HepG2 (cell line): ENCODE data around the gene MAP3K19. TPM values are rescaled to one million over a fixed set of nuclear protein-coding genes. Genes with fewer than 3 reads are reported as not detected.

Experiments
- DMAP1 ChIP-seq: IDR thresholded peaks from 2 replicates; pipeline ENCODE4 v1.6.1; 2016
- MAFF ChIP-seq: IDR thresholded peaks from 2 replicates; pipeline ENCODE4 v1.6.1; 2011; ENCODE audit warnings: low read depth, low read length, improper control_type of control experiment
- MAZ ChIP-seq, 2 experiments: sonication (generic) in 1 of 2; formaldehyde crosslinking in 1 of 2; IDR thresholded peaks; 2 replicates each; pipeline versions ENCODE4 v1.5.0 to v1.6.1; 2012 to 2020; ENCODE audit warnings: low read depth in 2 of 2, mild to moderate bottlenecking in 2 of 2, borderline replicate concordance in 1 of 2, improper control_type of control experiment in 1 of 2, low read length in 1 of 2, missing genetic modification reagents in 1 of 2, moderate library complexity in 1 of 2
- MXD4 ChIP-seq: IDR thresholded peaks from 2 replicates; pipeline ENCODE4 v1.6.1; 2016; ENCODE audit warnings: mild to moderate bottlenecking, missing biosample characterization, missing genetic modification reagents
- TAF1 ChIP-seq: sonication (generic); formaldehyde crosslinking; IDR thresholded peaks from 2 replicates; pipeline ENCODE4 v1.4.0; 2020; ENCODE audit warnings: missing genetic modification reagents
- ZNF605 ChIP-seq: sonication (generic); formaldehyde crosslinking; IDR thresholded peaks from 2 replicates; pipeline ENCODE4 v1.8.0; 2022; ENCODE audit warnings: mild to moderate bottlenecking, missing genetic modification reagents
- ZNF609 ChIP-seq: sonication (generic); formaldehyde crosslinking; IDR thresholded peaks from 2 replicates; pipeline ENCODE4 v1.4.0; 2020; ENCODE audit warnings: mild to moderate bottlenecking, missing genetic modification reagents, borderline replicate concordance
- ZNF770 ChIP-seq: sonication (generic); formaldehyde crosslinking; IDR thresholded peaks from 2 replicates; pipeline ENCODE4 v1.5.0; 2020; ENCODE audit warnings: mild to moderate bottlenecking, missing genetic modification reagents
- ZNF773 ChIP-seq: sonication (generic); formaldehyde crosslinking; IDR thresholded peaks from 2 replicates; pipeline ENCODE4 v1.4.0; 2020; ENCODE audit warnings: missing genetic modification reagents, borderline replicate concordance
- ZNF800 ChIP-seq: sonication (generic); formaldehyde crosslinking; IDR thresholded peaks from 2 replicates; pipeline ENCODE4 v1.4.0; 2020; ENCODE audit warnings: missing genetic modification reagents
- ZNF878 ChIP-seq: sonication (generic); formaldehyde crosslinking; IDR thresholded peaks from 2 replicates; pipeline ENCODE4 v1.8.1; 2023; ENCODE audit warnings: mild to moderate bottlenecking, missing genetic modification reagents, moderate library complexity
- polyA plus RNA-seq, 8 experiments: library from polyadenylated mRNA; depleted of rRNA in 3 of 8; stranded (reverse) in 7 of 8; unstranded in 1 of 8; fragments of >200 nt; fragmentation: Illumina TruSeq in 4 of 8; extraction: Trizol in 4 of 8; gene quantifications; 2 replicates each; pipeline versions ENCODE4 v1.2.1 to v1.2.3, GENCODE V29; 2011 to 2016; ENCODE audit warnings: low read depth in 4 of 8, missing spikeins in 1 of 8, mixed read lengths in 1 of 8; ENCODE audit not compliant: insufficient read depth in 1 of 8
- total RNA-seq, 5 experiments: library from RNA; depleted of rRNA; stranded (reverse); fragments of >200 nt; fragmentation: Illumina TruSeq; extraction: Trizol; gene quantifications; 2 replicates each; pipeline ENCODE4 v1.2.3, GENCODE V29; 2016; ENCODE audit warnings: low read depth in 1 of 5
- TF ChIP-seq, protein P1 (sequence below): sonication (generic); formaldehyde crosslinking; IDR thresholded peaks from 2 replicates; pipeline ENCODE4 v1.4.0; 2020; ENCODE audit warnings: missing genetic modification reagents
- TF ChIP-seq, protein P2 (sequence below): sonication (generic); formaldehyde crosslinking; IDR thresholded peaks from 2 replicates; pipeline ENCODE4 v1.5.1; 2020; ENCODE audit warnings: mild to moderate bottlenecking, missing genetic modification reagents, moderate library complexity

Gene MAP3K19
- total and polyA plus RNA-seq, 2 of the 13 experiments (the other 11 are each of a cell fraction or from before 2014, with no cell fraction given), result not detected

DNA sequence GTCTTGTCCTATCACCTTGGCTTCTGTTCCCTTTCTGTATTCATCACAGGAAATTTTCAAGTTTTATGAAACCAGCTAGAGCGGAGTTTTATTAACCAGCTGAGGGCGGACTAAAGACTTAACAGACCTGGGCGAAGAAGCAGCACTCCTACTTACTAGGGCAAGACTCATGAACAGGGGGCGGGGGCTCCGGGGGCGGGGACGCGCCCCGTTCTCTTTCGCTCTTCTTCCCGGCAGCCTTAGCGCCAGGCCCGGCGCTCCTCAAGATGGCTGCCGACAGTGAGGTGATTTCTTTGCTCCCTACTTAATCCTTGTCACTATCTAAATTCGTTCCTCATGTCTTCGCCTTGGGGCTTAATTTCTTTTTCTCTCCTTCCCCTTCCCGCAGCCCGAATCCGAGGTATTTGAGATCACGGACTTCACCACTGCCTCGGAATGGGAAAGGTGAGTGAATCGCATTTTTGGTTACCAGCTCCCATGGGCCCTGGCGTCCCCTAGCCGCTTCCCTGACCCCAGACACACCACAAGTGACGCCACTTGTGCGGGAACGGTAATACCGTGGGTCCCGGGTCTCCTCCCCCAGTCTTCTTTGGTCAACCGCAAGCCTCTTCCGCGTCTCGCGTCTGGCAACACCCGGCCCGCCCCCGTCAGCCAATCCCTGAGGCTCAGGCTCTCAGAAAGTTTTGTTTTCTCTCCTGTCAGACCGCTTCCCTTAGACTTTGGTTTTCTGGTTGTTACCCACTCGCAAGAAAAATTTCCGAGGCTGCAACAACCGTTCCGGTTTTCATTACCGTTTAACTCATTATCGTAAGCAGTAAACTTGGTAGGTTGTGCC is 5.0 kb upstream of the MAP3K19 start, which contains the start of gene RAB3GAP1 (continued):
- TF ChIP-seq, protein P1, sequence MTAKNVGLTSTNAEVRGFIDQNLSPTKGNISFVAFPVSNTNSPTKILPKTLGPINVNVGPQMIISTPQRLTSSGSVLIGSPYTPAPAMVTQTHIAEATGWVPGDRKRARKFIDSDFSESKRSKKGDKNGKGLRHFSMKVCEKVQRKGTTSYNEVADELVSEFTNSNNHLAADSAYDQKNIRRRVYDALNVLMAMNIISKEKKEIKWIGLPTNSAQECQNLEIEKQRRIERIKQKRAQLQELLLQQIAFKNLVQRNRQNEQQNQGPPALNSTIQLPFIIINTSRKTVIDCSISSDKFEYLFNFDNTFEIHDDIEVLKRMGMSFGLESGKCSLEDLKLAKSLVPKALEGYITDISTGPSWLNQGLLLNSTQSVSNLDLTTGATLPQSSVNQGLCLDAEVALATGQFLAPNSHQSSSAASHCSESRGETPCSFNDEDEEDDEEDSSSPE (CRISPR knock-in tag), result no peak; the same call in 1 of the 2 replicates
- no peak for TF ChIP-seq ZNF609 (CRISPR knock-in tag)
- peak; percentile 53; the same call in 1 of the 2 replicates for TF ChIP-seq ZNF878 (CRISPR knock-in tag)
- no peak for TF ChIP-seq MAFF
- TF ChIP-seq ZNF800 (CRISPR knock-in tag), result no peak
- peak; percentile 93 for TF ChIP-seq DMAP1
- no peak for TF ChIP-seq ZNF773 (CRISPR knock-in tag)
- TF ChIP-seq ZNF770 (CRISPR knock-in tag), result no peak
- peak; percentile 90; the same call in 1 of the 2 replicates for TF ChIP-seq ZNF605 (CRISPR knock-in tag)
- TF ChIP-seq, protein P2, sequence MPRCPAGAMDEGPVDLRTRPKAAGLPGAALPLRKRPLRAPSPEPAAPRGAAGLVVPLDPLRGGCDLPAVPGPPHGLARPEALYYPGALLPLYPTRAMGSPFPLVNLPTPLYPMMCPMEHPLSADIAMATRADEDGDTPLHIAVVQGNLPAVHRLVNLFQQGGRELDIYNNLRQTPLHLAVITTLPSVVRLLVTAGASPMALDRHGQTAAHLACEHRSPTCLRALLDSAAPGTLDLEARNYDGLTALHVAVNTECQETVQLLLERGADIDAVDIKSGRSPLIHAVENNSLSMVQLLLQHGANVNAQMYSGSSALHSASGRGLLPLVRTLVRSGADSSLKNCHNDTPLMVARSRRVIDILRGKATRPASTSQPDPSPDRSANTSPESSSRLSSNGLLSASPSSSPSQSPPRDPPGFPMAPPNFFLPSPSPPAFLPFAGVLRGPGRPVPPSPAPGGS (CRISPR knock-in tag), result 0 out of 2 replicates have a peak, but pooled peaks have one; percentile 48
- TF ChIP-seq MAZ (IDR thresholded peaks at IDR 0.05; ENCODE audit: borderline replicate concordance, low read depth, low read length), result no peak; the same call in 1 of the 2 replicates
- TF ChIP-seq MAZ (CRISPR knock-in tag; IDR thresholded peaks at IDR 0.05; ENCODE audit: low read depth), result peak; percentile 85
- TF ChIP-seq MXD4, result peak; percentile 44; the same call in 1 of the 2 replicates
- TF ChIP-seq TAF1 (CRISPR knock-in tag), result peak; percentile 84
